H1 (cell line): Measurements from ENCODE around the gene TEX51. TPM values are rescaled to one million over a fixed set of nuclear protein-coding genes. Genes with fewer than 3 reads are reported as not detected.

ENCODE experiments used
- CTCF ChIA-PET: fragments of 300-600 bp; sonication (Branson Sonifier 250); formaldehyde crosslinking; loops from one replicate; lab custom pipeline; 2021; ENCODE audit not compliant: partially characterized antibody; lab: Charles Lee
- POLR2A ChIA-PET: fragments of 300-600 bp; sonication (Branson Sonifier 250); formaldehyde crosslinking; loops from one replicate; lab custom pipeline; 2021; ENCODE audit warnings: inconsistent platforms; ENCODE audit not compliant: partially characterized antibody; lab: Charles Lee
- DNase-seq, 2 experiments: peaks; one replicate each; pipeline versions ENCODE4 v3.0.0 to v3.0.0-alpha.2; 2010 to 2022; ENCODE audit warnings: low spot score in 2 of 2, low read depth in 1 of 2, mixed read lengths in 1 of 2
- FAIRE-seq: peaks from 2 replicates; lab custom pipeline; 2011; peaks lifted over from hg19 to GRCh38; lab: Jason Lieb, UNC
- H2AFZ ChIP-seq: 2 replicates; pipeline ENCODE4 v1.8.1; 2012; ENCODE audit warnings: low read length, inconsistent platforms
- H2AK5ac ChIP-seq: 2 replicates; pipeline ENCODE4 v1.6.1; 2013; ENCODE audit warnings: low read depth, low read length
- H2BK120ac ChIP-seq: replicated peaks from 2 replicates; pipeline ENCODE3; 2013; ENCODE audit warnings: low read depth, low read length, inconsistent platforms
- H2BK12ac ChIP-seq: 2 replicates; pipeline ENCODE4 v1.6.1; 2013; ENCODE audit warnings: low read depth, low read length
- H2BK15ac ChIP-seq: 2 replicates; pipeline ENCODE4 v1.6.1; 2013; ENCODE audit warnings: low read length
- H2BK20ac ChIP-seq: 2 replicates; pipeline ENCODE4 v1.6.1; 2013; ENCODE audit warnings: low read length
- H2BK5ac ChIP-seq: 2 replicates; pipeline ENCODE4 v1.6.1; 2013; ENCODE audit warnings: low read depth, low read length
- H3K14ac ChIP-seq: 2 replicates; pipeline ENCODE4 v1.6.1; 2013; ENCODE audit warnings: inconsistent platforms; ENCODE audit not compliant: insufficient read length
- H3K18ac ChIP-seq: 2 replicates; pipeline ENCODE4 v1.6.1; 2013; ENCODE audit warnings: low read length; ENCODE audit errors: extremely low read depth
- H3K23ac ChIP-seq: 2 replicates; pipeline ENCODE4 v1.6.1; 2013; ENCODE audit warnings: inconsistent platforms; ENCODE audit not compliant: insufficient read length
- H3K23me2 ChIP-seq: 2 replicates; pipeline ENCODE4 v1.6.1; 2013; ENCODE audit warnings: low read depth, low read length
- H3K27ac ChIP-seq: 2 replicates; pipeline ENCODE4 v1.6.1; 2011; ENCODE audit warnings: low read depth, low read length, inconsistent platforms
- H3K27me3 ChIP-seq, 4 experiments: replicated peaks in 1 of 4; 1 replicate in 1 of 4; 2 replicates in 3 of 4; pipeline versions ENCODE4 v1.6.1 to v1.8.1; 2011 to 2013; ENCODE audit warnings: low read length in 3 of 4, mild to moderate bottlenecking in 3 of 4, inconsistent platforms in 2 of 4, mixed read lengths in 2 of 4, moderate library complexity in 1 of 4; ENCODE audit not compliant: control insufficient read depth in 3 of 4, insufficient read depth in 3 of 4; ENCODE audit errors: extremely low read depth in 1 of 4
- H3K36me3 ChIP-seq, 4 experiments: 2 replicates each; pipeline versions ENCODE4 v1.6.1 to v1.8.1; 2011 to 2013; ENCODE audit warnings: mild to moderate bottlenecking in 4 of 4, low read length in 3 of 4, moderate library complexity in 2 of 4, control low read depth in 1 of 4, inconsistent platforms in 1 of 4; ENCODE audit not compliant: insufficient read depth in 4 of 4, control insufficient read depth in 2 of 4
- H3K4ac ChIP-seq: replicated peaks from 2 replicates; pipeline ENCODE3; 2013; ENCODE audit warnings: low read length, low read depth, mixed read lengths, inconsistent platforms; ENCODE audit not compliant: insufficient read length
- H3K4me1 ChIP-seq, 4 experiments: replicated peaks in 1 of 4; 1 replicate in 1 of 4; 2 replicates in 3 of 4; pipeline versions ENCODE4 v1.6.1 to v1.8.1; 2011 to 2013; ENCODE audit warnings: low read length in 3 of 4, inconsistent platforms in 2 of 4, mixed read lengths in 1 of 4; ENCODE audit not compliant: insufficient read depth in 4 of 4, control insufficient read depth in 3 of 4
- H3K4me2 ChIP-seq, 2 experiments: 2 replicates each; pipeline versions ENCODE4 v1.6.1 to v1.8.1; 2011 to 2013; ENCODE audit warnings: low read depth in 2 of 2, low read length in 2 of 2, control low read depth in 1 of 2, inconsistent platforms in 1 of 2, mild to moderate bottlenecking in 1 of 2; ENCODE audit not compliant: insufficient read depth in 1 of 2
- H3K4me3 ChIP-seq, 4 experiments: fragments of 200-600, 300-600 bp in 1 of 4; sonication (generic), shearing (Covaris generic), sonication (Bioruptor Twin) in 1 of 4; 2 replicates each; pipeline versions ENCODE4 v1.5.1 to v1.8.1; 2011 to 2016; ENCODE audit warnings: low read length in 4 of 4, low read depth in 3 of 4, control low read depth in 2 of 4, inconsistent platforms in 2 of 4, mild to moderate bottlenecking in 2 of 4, mixed read lengths in 1 of 4, moderate library complexity in 1 of 4; ENCODE audit not compliant: insufficient read depth in 2 of 4; ENCODE audit errors: extremely low read depth in 1 of 4
- H3K56ac ChIP-seq: replicated peaks from 2 replicates; pipeline ENCODE3; 2013; ENCODE audit warnings: low read depth, mild to moderate bottlenecking, mixed read lengths, low read length, inconsistent platforms; ENCODE audit not compliant: insufficient read length
- H3K79me1 ChIP-seq: 2 replicates; pipeline ENCODE4 v1.6.1; 2013; ENCODE audit warnings: low read depth, low read length, control low read depth
- H3K79me2 ChIP-seq, 2 experiments: 2 replicates each; pipeline versions ENCODE4 v1.6.1 to v1.8.1; 2012 to 2013; ENCODE audit warnings: low read length in 2 of 2, mild to moderate bottlenecking in 2 of 2, inconsistent platforms in 1 of 2; ENCODE audit not compliant: insufficient read depth in 2 of 2, control insufficient read depth in 1 of 2
- H3K9ac ChIP-seq, 4 experiments: replicated peaks in 1 of 4; 1 replicate in 1 of 4; 2 replicates in 3 of 4; pipeline versions ENCODE4 v1.6.1 to v1.8.1; 2011 to 2013; ENCODE audit warnings: low read depth in 3 of 4, low read length in 3 of 4, control low read depth in 2 of 4, mild to moderate bottlenecking in 2 of 4, moderate library complexity in 2 of 4, inconsistent platforms in 1 of 4; ENCODE audit errors: extremely low read depth in 1 of 4
- H3K9me3 ChIP-seq, 2 experiments: 2 replicates each; pipeline versions ENCODE4 v1.6.1 to v1.8.1; 2012 to 2013; ENCODE audit warnings: mild to moderate bottlenecking in 2 of 2, moderate library complexity in 2 of 2, control low read depth in 1 of 2, inconsistent platforms in 1 of 2, low read depth in 1 of 2, low read length in 1 of 2, mixed read lengths in 1 of 2; ENCODE audit not compliant: insufficient read depth in 2 of 2
- H4K20me1 ChIP-seq, 2 experiments: replicated peaks in 1 of 2; 2 replicates each; pipeline versions ENCODE3 to v1.8.1; 2011 to 2013; ENCODE audit warnings: inconsistent platforms in 2 of 2, low read length in 2 of 2, mild to moderate bottlenecking in 1 of 2; ENCODE audit not compliant: insufficient read depth in 2 of 2, control insufficient read depth in 1 of 2
- H4K5ac ChIP-seq: 2 replicates; pipeline ENCODE4 v1.6.1; 2013; ENCODE audit warnings: low read length, low read depth, mixed read lengths, inconsistent platforms; ENCODE audit not compliant: insufficient read length
- H4K8ac ChIP-seq: 2 replicates; pipeline ENCODE4 v1.8.0; 2013; ENCODE audit warnings: mild to moderate bottlenecking, moderate library complexity, low read length, inconsistent platforms; ENCODE audit not compliant: insufficient read depth; ENCODE audit errors: extremely low read depth
- H4K91ac ChIP-seq: replicated peaks from 2 replicates; pipeline ENCODE3; 2013; ENCODE audit warnings: low read length, mixed read lengths, inconsistent platforms; ENCODE audit not compliant: insufficient read length
- ASH2L ChIP-seq: fragments of 200-600, 300-600 bp; sonication (generic); IDR thresholded peaks from one replicate; pipeline ENCODE4 v1.7.1; 2017; ENCODE audit warnings: low read length
- BCL11A ChIP-seq, 2 experiments: IDR thresholded peaks; one replicate each; pipeline ENCODE4 v1.6.1; 2011; ENCODE audit warnings: low read depth in 2 of 2, low read length in 2 of 2, mild to moderate bottlenecking in 2 of 2
- CBX5 ChIP-seq: fragments of 300-800, 300-1000 bp; sonication (generic); IDR thresholded peaks from 2 replicates; pipeline ENCODE4 v1.7.1; 2016; ENCODE audit warnings: antibody characterized with exemption, low read length, low read depth
- CBX8 ChIP-seq: fragments of 300-800, 300-1000 bp; sonication (generic); IDR thresholded peaks from 2 replicates; pipeline ENCODE4 v1.7.1; 2016; ENCODE audit warnings: low read depth, low read length, borderline replicate concordance
- GABPA ChIP-seq: IDR thresholded peaks from 2 replicates; pipeline ENCODE4 v1.6.1; 2011; ENCODE audit warnings: mild to moderate bottlenecking, low read length, moderate library complexity, borderline replicate concordance; ENCODE audit not compliant: insufficient read depth
- KDM1A ChIP-seq: fragments of 200-600, 300-600 bp; sonication (generic); IDR thresholded peaks from 2 replicates; pipeline ENCODE4 v1.7.1; 2016; ENCODE audit warnings: mild to moderate bottlenecking, low read length, borderline replicate concordance
- POLR2AphosphoS5 ChIP-seq: IDR thresholded peaks from 2 replicates; pipeline ENCODE4 v1.6.1; 2011; ENCODE audit warnings: low read depth, low read length
- RAD21 ChIP-seq, 2 experiments: IDR thresholded peaks in 1 of 2; conservative IDR thresholded peaks in 1 of 2; 2 replicates each; pipeline ENCODE4 v1.6.1; 2011; ENCODE audit warnings: low read depth in 2 of 2, low read length in 2 of 2, improper control_type of control experiment in 1 of 2, inconsistent platforms in 1 of 2, mild to moderate bottlenecking in 1 of 2, moderate library complexity in 1 of 2
- RXRA ChIP-seq: IDR thresholded peaks from 2 replicates; pipeline ENCODE4 v1.6.1; 2011; ENCODE audit warnings: low read depth, mild to moderate bottlenecking, low read length, moderate library complexity; ENCODE audit not compliant: insufficient read depth
- SIN3A ChIP-seq, 2 experiments: IDR thresholded peaks in 1 of 2; conservative IDR thresholded peaks in 1 of 2; 2 replicates each; pipeline ENCODE4 v1.6.1; 2011 to 2012; ENCODE audit warnings: low read length in 2 of 2, improper control_type of control experiment in 1 of 2, low read depth in 1 of 2, mild to moderate bottlenecking in 1 of 2
- SIRT6 ChIP-seq: IDR thresholded peaks from one replicate; pipeline ENCODE4 v1.7.1; 2012; ENCODE audit warnings: low read length, inconsistent platforms
- SP2 ChIP-seq: IDR thresholded peaks from 2 replicates; pipeline ENCODE4 v1.6.1; 2012; ENCODE audit warnings: mild to moderate bottlenecking, low read length, inconsistent platforms
- SRF ChIP-seq: IDR thresholded peaks from 2 replicates; pipeline ENCODE4 v1.6.1; 2011; ENCODE audit warnings: mild to moderate bottlenecking, low read depth, low read length, moderate library complexity
- TAF1 ChIP-seq: IDR thresholded peaks from 2 replicates; pipeline ENCODE4 v1.6.1; 2011; ENCODE audit warnings: mild to moderate bottlenecking, low read depth, low read length
- TCF12 ChIP-seq: IDR thresholded peaks from 2 replicates; pipeline ENCODE4 v1.6.1; 2011; ENCODE audit warnings: low read depth, mild to moderate bottlenecking, low read length
- WGBS, 2 experiments: shearing (Covaris generic) in 1 of 2; methylation state at CpG; one replicate each; pipeline versions ENCODE4 v1.1.6 to v1.1.7; 2013 to 2015; ENCODE audit warnings: low lambda C conversion rate in 2 of 2, mixed read lengths in 2 of 2, inconsistent platforms in 1 of 2, low coverage in 1 of 2, missing lambda C conversion rate in 1 of 2; ENCODE audit not compliant: insufficient replicate concordance in 2 of 2, insufficient coverage in 1 of 2, insufficient read length in 1 of 2; ENCODE audit errors: extremely low coverage in 1 of 2, missing lambda C conversion rate in 1 of 2; 5-methylcytosine and 5-hydroxymethylcytosine counted together
- polyA plus RNA-seq, 7 experiments: library from polyadenylated mRNA; depleted of rRNA in 3 of 7; stranded (reverse) in 5 of 7; unstranded in 2 of 7; fragments of >200 nt in 5 of 7; fragments of 200-250 nt in 2 of 7; gene quantifications; 1 replicate in 5 of 7; 2 replicates in 1 of 7; 4 replicates in 1 of 7; pipeline versions ENCODE4 v1.2.1 to v1.2.3, GENCODE V29; 2011 to 2013; ENCODE audit warnings: missing spikeins in 2 of 7, mixed read lengths in 2 of 7
- total RNA-seq: library from RNA; stranded (reverse); fragmentation: NEBNext Ultra II Directional; extraction: Animal tissue kit (Norgen Biotek cat#: 25700); gene quantifications from 2 replicates; pipeline ENCODE4 v1.2.1, GENCODE V29; 2021

Gene TEX51
- total and polyA plus RNA-seq, 2 of the 8 experiments (the other 6 are each of a cell fraction or from before 2014, with no cell fraction given): not detected

DNA sequence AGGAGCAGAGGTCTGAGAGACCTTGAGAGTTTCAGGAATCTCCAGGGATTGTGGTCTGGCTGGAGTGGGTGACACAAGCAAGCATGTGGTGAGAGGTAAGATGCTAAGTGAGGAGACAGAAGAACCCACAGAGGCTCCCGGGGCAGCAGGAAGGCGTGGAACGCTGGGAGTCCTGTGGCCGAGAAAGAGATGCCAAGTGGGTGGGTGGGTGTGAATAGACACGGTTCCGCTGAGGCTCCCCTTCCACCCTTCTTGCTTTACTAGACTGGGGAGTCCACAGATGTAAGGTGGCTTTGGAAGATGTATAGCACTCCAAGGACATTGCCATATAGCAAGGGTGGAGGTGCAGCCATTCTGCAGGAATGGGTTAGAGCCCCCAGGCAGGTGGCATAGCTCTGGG is 4.2 kb downstream of the TEX51 start:
- Histone ChIP-seq H3K9ac (no peak overlapping the region), H3K56ac (no peak overlapping the region), H3K9me3 (peaks cover 2% of the 10 kb centered on the region in 2 experiments; a peak in 1 of 4 replicates), H3K4me2 (no peak overlapping the region), H3K36me3 (no peaks in the 10 kb centered on the region), H3K23ac (no peak overlapping the region), H2AK5ac (no peak overlapping the region), H3K18ac (no peak overlapping the region), H3K79me2 (no peaks in the 10 kb centered on the region), H4K91ac (no peak overlapping the region), H3K27ac (no peak overlapping the region), H3K23me2 (no peaks in the 10 kb centered on the region), H2BK120ac (no peak overlapping the region), H4K5ac (no peak overlapping the region), H2BK20ac (no peak overlapping the region), H3K4me3 (no peak overlapping the region), H4K8ac (no peak overlapping the region), H2AFZ (no peak overlapping the region), H4K20me1 (no peaks in the 10 kb centered on the region), H2BK15ac (no peak overlapping the region), H3K14ac (no peak overlapping the region), H3K4me1 (no peaks in the 10 kb centered on the region), H2BK5ac (no peak overlapping the region), H3K27me3 (no peaks in the 10 kb centered on the region), H3K4ac (no peak overlapping the region), H2BK12ac (no peak overlapping the region), H3K79me1 (no peaks in the 10 kb centered on the region)
- no peak for FAIRE-seq
- ChIA-PET POLR2A (no interaction called here), CTCF (no interaction called here)
- DNase-seq: no peak
- 94% methylated on average over 6 of the region's 6 CpGs; no CpG with 5 or more reads in 1 of the 2 experiments for WGBS, 2 experiments
- TF ChIP-seq SRF (no peak), KDM1A (no peak), CBX8 (no peak), TAF1 (no peak), ASH2L (no peak), SP2 (no peak), TCF12 (no peak), RAD21 (IDR thresholded peaks at IDR 0.05 in 1 of 2, conservative IDR thresholded peaks at IDR 0.05 in 1 of 2; ENCODE audit: low read depth in 2 of 2, low read length in 2 of 2) (no peak), GABPA (no peak), RXRA (no peak), POLR2AphosphoS5 (no peak), BCL11A (IDR thresholded peaks at IDR 0.05; ENCODE audit: low read depth in 2 of 2, low read length in 2 of 2) (no peak), SIRT6 (no peak), SIN3A (conservative IDR thresholded peaks at IDR 0.05 in 1 of 2, IDR thresholded peaks at IDR 0.05 in 1 of 2; ENCODE audit: low read depth in 1 of 2, low read length in 2 of 2) (no peak), CBX5 (no peak)
